IMR-90 (cell line): ENCODE measurements around the gene P3H1. TPM values are rescaled to one million over a fixed set of nuclear protein-coding genes. Genes with fewer than 3 reads are reported as not detected.

Source experiments
- ATAC-seq: fragments of 200-7000 bp; cut with Tn5 transposase; 2 replicates; pipeline ENCODE4 v1.9.1; 2020; ENCODE audit warnings: low read depth, mild to moderate bottlenecking, moderate library complexity
- BruUV-seq: library from RNA; stranded (reverse); fragments of 400-500 nt; replicated peaks from 2 replicates; lab custom pipeline; 2021; lab: Mats Ljungman, UMichigan
- CTCF ChIA-PET: fragments of 300-600 bp; formaldehyde crosslinking; extraction: SDS; loops from one replicate; lab custom pipeline; 2021; ENCODE audit warnings: antibody characterized with exemption; lab: Yijun Ruan, JAX
- POLR2A ChIA-PET: fragments of 300-600 bp; sonication (Branson Sonifier 250); formaldehyde crosslinking; loops from one replicate; lab custom pipeline; 2022; ENCODE audit warnings: antibody characterized with exemption; ENCODE audit not compliant: unreplicated experiment; lab: Charles Lee
- DNase-seq: peaks from one replicate; pipeline ENCODE4 v3.0.0; 2013
- H2AFZ ChIP-seq: replicated peaks from 2 replicates; pipeline ENCODE3; 2013; ENCODE audit warnings: low read length, mild to moderate bottlenecking; ENCODE audit not compliant: poor library complexity
- H2AK5ac ChIP-seq: 2 replicates; pipeline ENCODE4 v1.6.1; 2013; ENCODE audit warnings: low read depth, low read length, inconsistent platforms
- H2AK9ac ChIP-seq: replicated peaks from 2 replicates; pipeline ENCODE3; 2013; ENCODE audit warnings: mild to moderate bottlenecking, low read depth, low read length, moderate library complexity; ENCODE audit not compliant: poor library complexity
- H2BK120ac ChIP-seq: 2 replicates; pipeline ENCODE4 v1.6.1; 2013; ENCODE audit warnings: low read depth, low read length, inconsistent platforms
- H2BK15ac ChIP-seq: 3 replicates; pipeline ENCODE4 v1.6.1; 2013; ENCODE audit warnings: low read depth, low read length, inconsistent platforms
- H2BK20ac ChIP-seq: 2 replicates; pipeline ENCODE4 v1.6.1; 2013; ENCODE audit warnings: low read depth, mild to moderate bottlenecking, inconsistent platforms, low read length, moderate library complexity
- H2BK5ac ChIP-seq: 2 replicates; pipeline ENCODE4 v1.6.1; 2013; ENCODE audit warnings: mild to moderate bottlenecking, low read depth, low read length, inconsistent platforms; ENCODE audit not compliant: poor library complexity, severe bottlenecking
- H3K14ac ChIP-seq: replicated peaks from 2 replicates; pipeline ENCODE4 v1.6.1; 2013; ENCODE audit warnings: low read depth, low read length, inconsistent platforms
- H3K18ac ChIP-seq: 2 replicates; pipeline ENCODE4 v1.6.1; 2013; ENCODE audit warnings: low read depth, low read length, control low read depth
- H3K23ac ChIP-seq: 2 replicates; pipeline ENCODE4 v1.6.1; 2013; ENCODE audit warnings: low read depth, low read length, inconsistent platforms
- H3K27ac ChIP-seq: 2 replicates; pipeline ENCODE4 v1.5.1; 2013; ENCODE audit warnings: mild to moderate bottlenecking, control low read depth, low read length; ENCODE audit not compliant: insufficient read depth
- H3K27me3 ChIP-seq: 2 replicates; pipeline ENCODE4 v1.6.1; 2013; ENCODE audit warnings: low read length; ENCODE audit not compliant: control insufficient read depth, insufficient read depth
- H3K36me3 ChIP-seq: 2 replicates; pipeline ENCODE4 v1.6.1; 2013; ENCODE audit warnings: low read length, mixed read lengths; ENCODE audit not compliant: control insufficient read depth, insufficient read depth
- H3K4ac ChIP-seq: 2 replicates; pipeline ENCODE4 v1.6.1; 2013; ENCODE audit warnings: low read depth, low read length, inconsistent platforms
- H3K4me1 ChIP-seq: 2 replicates; pipeline ENCODE4 v1.6.1; 2013; ENCODE audit warnings: low read length, mixed read lengths; ENCODE audit not compliant: control insufficient read depth, insufficient read depth
- H3K4me2 ChIP-seq: 2 replicates; pipeline ENCODE4 v1.6.1; 2013; ENCODE audit warnings: low read depth, mild to moderate bottlenecking, control low read depth, low read length, moderate library complexity
- H3K4me3 ChIP-seq: 2 replicates; pipeline ENCODE4 v1.5.1; 2013; ENCODE audit warnings: low read depth, mild to moderate bottlenecking, control low read depth, low read length, moderate library complexity; ENCODE audit not compliant: insufficient read depth
- H3K56ac ChIP-seq: 2 replicates; pipeline ENCODE4 v1.6.1; 2013; ENCODE audit warnings: low read length, inconsistent platforms; ENCODE audit not compliant: insufficient read depth; ENCODE audit errors: extremely low read depth
- H3K79me1 ChIP-seq, 2 experiments: 2 replicates each; pipeline ENCODE4 v1.6.1; 2013; ENCODE audit warnings: low read length in 2 of 2, inconsistent platforms in 1 of 2, low read depth in 1 of 2
- H3K9ac ChIP-seq: 2 replicates; pipeline ENCODE4 v1.6.1; 2013; ENCODE audit warnings: low read depth, low read length, control low read depth
- H3K9me1 ChIP-seq: 2 replicates; pipeline ENCODE4 v1.6.1; 2013; ENCODE audit warnings: low read length, inconsistent platforms; ENCODE audit not compliant: insufficient read depth
- H3K9me3 ChIP-seq: 2 replicates; pipeline ENCODE4 v1.6.1; 2013; ENCODE audit warnings: low read length; ENCODE audit not compliant: control insufficient read depth, insufficient read depth
- H4K20me1 ChIP-seq: 2 replicates; pipeline ENCODE4 v1.6.1; 2013; ENCODE audit warnings: low read length, inconsistent platforms; ENCODE audit not compliant: insufficient read depth
- H4K5ac ChIP-seq: 2 replicates; pipeline ENCODE4 v1.6.1; 2013; ENCODE audit warnings: mild to moderate bottlenecking, low read depth, low read length, control low read depth
- H4K8ac ChIP-seq, 2 experiments: 2 replicates each; pipeline ENCODE4 v1.6.1; 2013; ENCODE audit warnings: low read depth in 2 of 2, low read length in 2 of 2, control low read depth in 1 of 2, inconsistent platforms in 1 of 2
- H4K91ac ChIP-seq: 2 replicates; pipeline ENCODE4 v1.6.1; 2013; ENCODE audit warnings: low read depth, low read length, inconsistent platforms; ENCODE audit not compliant: insufficient read depth
- CHD1 ChIP-seq: IDR thresholded peaks from 2 replicates; pipeline ENCODE4 v1.6.1; 2012; ENCODE audit warnings: low read depth, low read length, improper control_type of control experiment
- CTCF ChIP-seq: conservative IDR thresholded peaks from 2 replicates; pipeline ENCODE4 v1.5.1; 2012; ENCODE audit warnings: mild to moderate bottlenecking, low read depth, low read length, improper control_type of control experiment
- FOS ChIP-seq: fragments of 150-350 bp; IDR thresholded peaks from 2 replicates; pipeline ENCODE4 v1.6.1; 2016; ENCODE audit warnings: low read depth, low read length
- MAFK ChIP-seq: IDR thresholded peaks from 2 replicates; pipeline ENCODE4 v1.6.1; 2012; ENCODE audit warnings: low read depth, low read length, improper control_type of control experiment
- NFE2L2 ChIP-seq: fragments of 150-350 bp; IDR thresholded peaks from 2 replicates; pipeline ENCODE4 v1.6.1; 2016; ENCODE audit warnings: low read depth, mild to moderate bottlenecking, low read length
- POLR2A ChIP-seq: IDR thresholded peaks from 2 replicates; pipeline ENCODE4 v1.6.1; 2012; ENCODE audit warnings: mild to moderate bottlenecking, low read depth, low read length
- RCOR1 ChIP-seq: IDR thresholded peaks from 2 replicates; pipeline ENCODE4 v1.6.1; 2012; ENCODE audit warnings: mild to moderate bottlenecking, low read length, improper control_type of control experiment; ENCODE audit not compliant: insufficient replicate concordance
- RFX5 ChIP-seq: IDR thresholded peaks from 2 replicates; pipeline ENCODE4 v1.8.0; 2012; ENCODE audit warnings: low read depth, mild to moderate bottlenecking, low read length, moderate library complexity
- USF2 ChIP-seq: fragments of 150-350 bp; IDR thresholded peaks from 2 replicates; pipeline ENCODE4 v1.6.1; 2017; ENCODE audit warnings: mild to moderate bottlenecking, antibody characterized with exemption, low read length, low read depth
- WGBS, 2 experiments: methylation state at CpG; one replicate each; pipeline versions ENCODE4 v1.1.5 to v1.1.7; 2013; ENCODE audit warnings: missing lambda C conversion rate in 2 of 2; ENCODE audit not compliant: insufficient read length in 1 of 2; ENCODE audit errors: extremely low coverage in 2 of 2; 5-methylcytosine and 5-hydroxymethylcytosine counted together
- dilution Hi-C: fragments of 300-500 bp; cut with HindIII; formaldehyde crosslinking; loops from one replicate; pipeline ENCODE4 v1.14.3; 2018; ENCODE audit warnings: low sequenced_read_pairs; ENCODE audit not compliant: unreplicated experiment
- in situ Hi-C: fragments of 300-500 bp; cut with MboI; formaldehyde crosslinking; loops from 3 replicates; pipeline ENCODE4 v1.14.3; 2019; ENCODE audit warnings: low sequenced_read_pairs, inconsistent platforms, mixed read lengths
- intact Hi-C: fragments of 100-400 bp; cut with micrococcal nuclease; formaldehyde crosslinking; loops from 2 replicates; pipeline ENCODE4 v1.10.0; 2022
- polyA plus RNA-seq, 3 experiments: library from polyadenylated mRNA; depleted of rRNA; stranded (reverse); fragments of >200 nt; gene quantifications; 2 replicates each; pipeline ENCODE4 v1.2.3, GENCODE V29; 2012; ENCODE audit warnings: low replicate concordance in 1 of 3
- total RNA-seq: library from RNA; depleted of rRNA; stranded (reverse); fragments of >200 nt; gene quantifications from 2 replicates; pipeline ENCODE4 v1.2.3, GENCODE V29; 2012

Gene P3H1
- total and polyA plus RNA-seq, 2 of the 4 experiments (the other 2 are of a cell fraction): 108 to 210 TPM

GRCh38 chr1:42698081-42698813 lies 68.6 kb downstream of the P3H1 start:
- Histone ChIP-seq H3K79me1 (peaks cover 24 to 50% of the 10 kb centered on the region in 2 experiments), H2BK120ac (no peak overlapping the region), H2AK9ac (no peak overlapping the region), H3K4me3 (no peak overlapping the region), H3K9me1 (no peaks in the 10 kb centered on the region; the same call in none of the 2 replicates), H3K4me2 (no peak overlapping the region), H2BK5ac (no peak overlapping the region), H4K91ac (no peak overlapping the region), H3K36me3 (peaks cover 50% of the 10 kb centered on the region), H3K23ac (no peak overlapping the region), H4K5ac (no peak overlapping the region), H3K14ac (no peak overlapping the region), H3K27ac (no peak overlapping the region), H3K27me3 (no peaks in the 10 kb centered on the region), H3K4me1 (peaks cover 1% of the 10 kb centered on the region; the same call in 1 of the 2 replicates), H3K56ac (no peak overlapping the region), H3K9me3 (no peaks in the 10 kb centered on the region), H3K4ac (no peak overlapping the region), H3K18ac (no peak overlapping the region), H2AFZ (no peak overlapping the region), H4K20me1 (peaks cover 32% of the 10 kb centered on the region), H4K8ac (no peak overlapping the region), H2AK5ac (no peak overlapping the region), H2BK20ac (no peak overlapping the region), H3K9ac (no peak overlapping the region), H2BK15ac (no peak overlapping the region)
- ChIA-PET POLR2A (no interaction called here), CTCF (no interaction called here)
- no CpG with 5 or more reads among the region's 4 CpGs for WGBS, 2 experiments
- no peak for ATAC-seq
- no peak for DNase-seq
- dilution Hi-C loops: no loop called here
- intact Hi-C loops: no loop called here
- in situ Hi-C loops: no loop called here
- BruUV-seq: no TSS peak
- no peak for TF ChIP-seq POLR2A
- TF ChIP-seq USF2: no peak
- no peak for TF ChIP-seq FOS
- no peak for TF ChIP-seq CHD1
- no peak for TF ChIP-seq NFE2L2
- TF ChIP-seq MAFK: peak; percentile 51
- no peak for TF ChIP-seq CTCF
- no peak for TF ChIP-seq RFX5
- TF ChIP-seq RCOR1: no peak
